Activated T-cell treated with anti-CD3 and anti-CD28 coated beads for 4 hours (primary cell): Measurements from ENCODE around the gene GP1BB.
"Not testable (repeated sequence)": the region's sequence is repeated elsewhere in the genome, so short reads cannot be mapped to it uniquely, and the experiment has no call there.

Experiments used
- DNase-seq: peaks from one replicate; pipeline ENCODE4 v3.0.0-alpha.2; 2020

The GP1BB gene

GRCh38 chr22:19714312-19715187 lies 8.8 kb upstream of the GP1BB start, which contains the start of gene SEPTIN5:
Gene SEPTIN5 (plus strand): TSS chr22:19714503. CDS start chr22:19714589, 86 bp downstream.
- DNase-seq: no peak

- no peak for DNase-seq
Measured at GRCh38 chr22:19715188-19715930, 8.0 kb upstream of the GP1BB start.

GRCh38 chr22:19716041-19716828 lies 7.1 kb upstream of the GP1BB start:
- DNase-seq: no peak

GRCh38 chr22:19716829-19717105 lies 6.6 kb upstream of the GP1BB start:
- DNase-seq: no peak

- no peak for DNase-seq
Measured at GRCh38 chr22:19717181-19717580, 6.2 kb upstream of the GP1BB start.

GRCh38 chr22:19717691-19718455 lies 5.5 kb upstream of the GP1BB start:
- peak; percentile 77 for DNase-seq

GRCh38 chr22:19718456-19719049 lies 4.8 kb upstream of the GP1BB start:
- no peak for DNase-seq

- DNase-seq: peak; percentile 55
Measured at GRCh38 chr22:19719050-19719482, 4.3 kb upstream of the GP1BB start.

- no peak for DNase-seq
Measured at GRCh38 chr22:19719488-19720021, 3.8 kb upstream of the GP1BB start.

GRCh38 chr22:19720150-19720827 lies 3.0 kb upstream of the GP1BB start:
- no peak for DNase-seq

GRCh38 chr22:19720999-19721329 lies 2.4 kb upstream of the GP1BB start:
- no peak for DNase-seq

- no peak for DNase-seq
Measured at GRCh38 chr22:19721330-19722177, 1.8 kb upstream of the GP1BB start.

- no peak for DNase-seq
Measured at GRCh38 chr22:19722178-19722981, 959 bp upstream of the GP1BB start.

- DNase-seq: no peak
Measured at GRCh38 chr22:19722982-19723231, 432 bp upstream of the GP1BB start.

- DNase-seq: no peak
Measured at GRCh38 chr22:19723983-19724827, 866 bp downstream of the GP1BB start.

GRCh38 chr22:19724927-19725661 lies 1.8 kb downstream of the GP1BB start:
- DNase-seq: no peak

- DNase-seq: not testable (repeated sequence)
Measured at GRCh38 chr22:19726064-19726788, 2.9 kb downstream of the GP1BB start.
